DMS 273 (cell line): Measurements from ENCODE around the gene SLC35F6.

Experiments
- DNase-seq: peaks from one replicate; lab custom pipeline; 2025; ENCODE audit not compliant: unreplicated experiment; lab: John Stamatoyannopoulos, UW

Gene SLC35F6

GRCh38 chr2:26816893-26817292 is 52.8 kb downstream of the SLC35F6 start:
- peak; percentile 32 for DNase-seq

- no peak for DNase-seq
Observed at GRCh38 chr2:26818255-26818654, 54.2 kb downstream of the SLC35F6 start.

- DNase-seq, result no peak
Observed at GRCh38 chr2:26818972-26819371, 54.9 kb downstream of the SLC35F6 start.

GRCh38 chr2:26820932-26821331 is 56.8 kb downstream of the SLC35F6 start:
- no peak for DNase-seq

- DNase-seq, result no peak
Observed at GRCh38 chr2:26822877-26823276, 58.8 kb downstream of the SLC35F6 start.
